ENCODE measurements around the gene ACOT2. TPM values are rescaled to one million over a fixed set of nuclear protein-coding genes. Genes with fewer than 3 reads are reported as not detected.
"Not testable (repeated sequence)": the region's sequence is repeated elsewhere in the genome, so short reads cannot be mapped to it uniquely, and the experiment has no call there.

Gene ACOT2
- total and polyA plus RNA-seq, 2 donors (not counting 1 experiment from before 2014, with no cell fraction given): 8.3 to 17.7 TPM

DNA sequence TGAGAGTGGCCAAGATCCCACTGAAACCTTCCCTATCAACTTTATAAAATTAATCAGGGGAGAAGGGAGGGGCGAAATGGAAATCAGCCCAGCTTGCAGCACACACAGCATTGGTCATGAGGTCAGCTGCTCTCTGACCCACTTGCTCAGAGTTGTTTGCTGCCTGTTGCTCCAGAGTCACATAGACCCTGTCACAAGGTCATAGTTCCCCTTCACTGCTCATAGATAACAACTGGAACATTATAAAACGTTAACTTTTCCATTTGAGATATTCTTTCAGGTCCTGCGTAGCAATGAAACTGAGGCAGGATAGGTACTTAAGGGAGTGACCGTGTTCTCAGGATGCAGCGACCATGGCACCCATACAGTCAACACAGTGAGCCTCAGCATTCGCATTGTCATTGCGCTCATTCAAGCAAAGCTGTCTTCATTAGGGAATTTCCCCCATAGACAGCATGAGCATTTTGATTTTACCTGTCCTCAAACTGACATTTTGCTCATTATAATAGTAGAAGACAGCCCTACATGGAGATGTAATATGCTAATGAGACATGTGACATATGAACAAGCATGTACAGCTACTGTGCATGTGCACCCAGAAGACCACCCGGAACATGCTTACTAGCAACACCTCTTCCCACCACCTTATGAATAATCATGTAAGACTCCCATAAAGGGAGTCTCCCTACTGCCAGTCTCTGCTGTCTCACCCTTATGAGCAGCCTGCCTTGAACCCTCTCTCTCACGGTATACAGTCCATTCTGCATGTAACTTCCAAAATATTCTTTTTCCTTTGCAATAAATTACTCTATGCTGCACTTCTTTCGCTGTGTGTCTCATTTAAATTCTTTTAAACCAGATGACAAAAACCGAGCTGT, 13.3 kb downstream of the ACOT2 start:
- peak; percentile 28 for DNase-seq
- 82% methylated on average over 5 of the region's 11 CpGs for WGBS (ENCODE audit: insufficient coverage)
- H3K9ac ChIP-seq (ENCODE audit: low read length); H3K36me3 ChIP-seq (replicated peaks in 1 of 2; ENCODE audit: control extremely low read depth in 1 of 2, control insufficient read depth in 1 of 2, extremely low read depth in 1 of 2, insufficient read depth in 2 of 2, low read length in 1 of 2); H3K27me3 ChIP-seq (replicated peaks in 1 of 4; ENCODE audit: control extremely low read depth in 1 of 4, control insufficient read depth in 3 of 4, insufficient read depth in 4 of 4, low read length in 3 of 4); H3K4me2 ChIP-seq (replicated peaks; ENCODE audit: low read depth, low read length, poor library complexity, severe bottlenecking); H3K79me2 ChIP-seq (ENCODE audit: control insufficient read depth, insufficient read depth, low read length); H3K4me1 Mint-ChIP-seq; H2AFZ ChIP-seq (ENCODE audit: insufficient read depth, low read depth, low read length, poor library complexity, severe bottlenecking); H3K4me3 ChIP-seq (ENCODE audit: control extremely low read depth in 1 of 5, extremely low read depth in 1 of 5, insufficient read depth in 1 of 5, low read depth in 2 of 5, low read length in 4 of 5); H3K27me3 Mint-ChIP-seq; H3K27ac ChIP-seq (ENCODE audit: low read length in 2 of 2); POLR2A ChIA-PET; H3K9me3 ChIP-seq (ENCODE audit: control extremely low read depth in 1 of 3, control insufficient read depth in 2 of 3, insufficient read depth in 1 of 3, low read length in 2 of 3); H4K20me1 ChIP-seq (ENCODE audit: control insufficient read depth, insufficient read depth, low read length, poor library complexity, severe bottlenecking); H3K9me3 Mint-ChIP-seq (ENCODE audit: insufficient read depth); H3K4me1 ChIP-seq (ENCODE audit: control insufficient read depth in 2 of 2, insufficient read depth in 2 of 2, low read length in 2 of 2); intact Hi-C loops (cut with micrococcal nuclease): not testable (repeated sequence)
- Mint-ChIP-seq H3K27ac (peak overlapping the region; percentile 81), H3K4me3 (peak overlapping the region; percentile 54)
- peak; percentile 90 for ATAC-seq (ENCODE audit: low read depth)
- CTCF ChIA-PET: interaction anchor here (0.8 to 1.4 kb wide), 2 partner anchors 50 to 1082 kb away, joined by 3 to 4 read pairs; no protein-coding TSS in a partner anchor

DNA sequence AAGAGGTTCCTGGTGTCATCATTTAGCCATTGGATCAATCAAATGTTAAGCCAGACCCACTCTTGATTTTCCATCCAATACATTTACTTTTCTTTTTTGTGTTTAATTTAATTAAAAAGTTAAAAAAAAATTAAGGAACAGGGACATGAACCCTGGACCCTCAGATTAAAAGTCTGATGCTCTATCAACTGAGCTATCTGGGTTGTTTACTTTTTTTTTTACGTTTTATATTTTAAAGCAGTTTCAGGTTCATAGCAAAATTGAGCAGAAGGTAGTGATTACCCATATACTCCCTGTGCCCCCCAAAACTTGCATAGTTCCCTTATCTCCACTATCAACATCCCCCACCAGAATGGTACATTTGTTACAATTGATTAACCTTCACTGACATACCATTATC, 19.7 kb downstream of the ACOT2 start:
- no peak for DNase-seq
- Mint-ChIP-seq H3K27me3 (no peaks in the 10 kb centered on the region), H3K4me1 (peaks cover 3% of the 10 kb centered on the region), H3K27ac (no peak overlapping the region), H3K4me3 (no peak overlapping the region), H3K9me3 (ENCODE audit: insufficient read depth) (no peaks in the 10 kb centered on the region)
- Histone ChIP-seq H3K9ac (ENCODE audit: low read length) (no peak overlapping the region), H3K79me2 (ENCODE audit: control insufficient read depth, insufficient read depth, low read length) (no peaks in the 10 kb centered on the region), H3K9me3 (ENCODE audit: control extremely low read depth in 1 of 3, control insufficient read depth in 2 of 3, insufficient read depth in 1 of 3, low read length in 2 of 3) (no peaks in the 10 kb centered on the region), H3K4me2 (replicated peaks; ENCODE audit: low read depth, low read length, poor library complexity, severe bottlenecking) (no peak overlapping the region), H3K4me3 (ENCODE audit: control extremely low read depth in 1 of 5, extremely low read depth in 1 of 5, insufficient read depth in 1 of 5, low read depth in 2 of 5, low read length in 4 of 5) (no peak overlapping the region), H3K4me1 (ENCODE audit: control insufficient read depth in 2 of 2, insufficient read depth in 2 of 2, low read length in 2 of 2) (peaks cover 4 to 8% of the 10 kb centered on the region in 2 donors), H2AFZ (ENCODE audit: insufficient read depth, low read depth, low read length, poor library complexity, severe bottlenecking) (no peak overlapping the region), H3K27ac (ENCODE audit: low read length in 2 of 2) (no peak overlapping the region), H4K20me1 (ENCODE audit: control insufficient read depth, insufficient read depth, low read length, poor library complexity, severe bottlenecking) (no peaks in the 10 kb centered on the region), H3K36me3 (replicated peaks in 1 of 2; ENCODE audit: control extremely low read depth in 1 of 2, control insufficient read depth in 1 of 2, extremely low read depth in 1 of 2, insufficient read depth in 2 of 2, low read length in 1 of 2) (no peaks in the 10 kb centered on the region), H3K27me3 (replicated peaks in 1 of 4; ENCODE audit: control extremely low read depth in 1 of 4, control insufficient read depth in 3 of 4, insufficient read depth in 4 of 4, low read length in 3 of 4) (peaks cover 0 to 2% (median 0%) of the 10 kb centered on the region in 4 experiments)
- intact Hi-C loops (cut with micrococcal nuclease): no loop called here
- CTCF ChIA-PET: interaction anchor here (2.0 kb wide), 1 partner anchor 19 kb away, joined by 10 read pairs; no protein-coding TSS in a partner anchor
- POLR2A ChIA-PET: interaction anchor here (0.6 kb wide), 1 partner anchor 9 kb away, joined by 9 read pairs; no protein-coding TSS in a partner anchor
- WGBS (ENCODE audit: insufficient coverage): no CpG with 5 or more reads among the region's 1 CpG
- TF ChIP-seq EZH2 (IDR thresholded peaks at IDR 0.05; ENCODE audit: borderline replicate concordance, insufficient read depth, low read depth, low read length, poor library complexity, severe bottlenecking) (no peak), CTCF (IDR thresholded peaks at IDR 0.05) (no peak)
- ATAC-seq (ENCODE audit: low read depth): no peak
